OCI-LY1 (cell line): ENCODE results near the gene LTO1.

Source experiments
- H2AFZ ChIP-seq: fragments of 200-600 bp; sonication (generic), shearing (Covaris generic); 2 replicates; pipeline ENCODE4 v1.6.0; 2014; ENCODE audit warnings: antibody characterized with exemption, mild to moderate bottlenecking, low read length
- H3F3A ChIP-seq: fragments of 200-600 bp; sonication (generic), shearing (Covaris generic); 2 replicates; pipeline ENCODE4 v1.6.0; 2014; ENCODE audit warnings: mild to moderate bottlenecking, antibody characterized with exemption, low read length, moderate library complexity; ENCODE audit not compliant: insufficient read depth
- H3K27ac ChIP-seq: fragments of 200-600 bp; sonication (generic); 2 replicates; pipeline ENCODE4 v1.5.1; 2014; ENCODE audit warnings: low read length, mixed run types, mild to moderate bottlenecking, low read depth; ENCODE audit not compliant: poor library complexity, severe bottlenecking
- H3K27me3 ChIP-seq: fragments of 200-600 bp; sonication (generic); 2 replicates; pipeline ENCODE4 v1.6.0; 2014; ENCODE audit warnings: antibody characterized with exemption, mild to moderate bottlenecking, low read length, moderate library complexity; ENCODE audit not compliant: insufficient read depth
- H3K36me3 ChIP-seq: fragments of 200-600 bp; sonication (generic); 2 replicates; pipeline ENCODE4 v1.6.1; 2014; ENCODE audit warnings: mild to moderate bottlenecking, antibody characterized with exemption, low read length, moderate library complexity, mixed read lengths; ENCODE audit not compliant: insufficient read depth
- H3K4me1 ChIP-seq: fragments of 200-600 bp; sonication (generic); 2 replicates; pipeline ENCODE4 v1.5.1; 2014; ENCODE audit warnings: mild to moderate bottlenecking, low read length, moderate library complexity; ENCODE audit not compliant: insufficient read depth, severe bottlenecking
- H3K4me2 ChIP-seq: fragments of 200-600 bp; sonication (generic), shearing (Covaris generic); 2 replicates; pipeline ENCODE4 v1.6.1; 2014; ENCODE audit warnings: low read length
- H3K4me3 ChIP-seq: fragments of 200-600 bp; sonication (generic); 2 replicates; pipeline ENCODE4 v1.5.1; 2014; ENCODE audit warnings: low read length, low read depth, mild to moderate bottlenecking, mixed read lengths; ENCODE audit not compliant: poor library complexity, severe bottlenecking
- H3K79me2 ChIP-seq: fragments of 200-600 bp; shearing (Covaris generic); 2 replicates; pipeline ENCODE4 v1.6.1; 2016; ENCODE audit warnings: mixed run types, low read length, mixed read lengths; ENCODE audit not compliant: insufficient read depth
- H3K9ac ChIP-seq: fragments of 200-600 bp; sonication (generic), shearing (Covaris generic); 2 replicates; pipeline ENCODE4 v1.6.1; 2014; ENCODE audit warnings: mild to moderate bottlenecking, low read length, mixed read lengths
- H3K9me2 ChIP-seq: fragments of 200-600 bp; sonication (generic), shearing (Covaris generic); 2 replicates; pipeline ENCODE4 v1.6.1; 2014; ENCODE audit warnings: low read depth, mild to moderate bottlenecking, low read length, mixed read lengths
- H3K9me3 ChIP-seq: fragments of 200-600 bp; shearing (Covaris generic); 2 replicates; pipeline ENCODE4 v1.6.1; 2014; ENCODE audit warnings: low read length, mixed read lengths
- H4K20me1 ChIP-seq: fragments of 200-600 bp; sonication (generic), shearing (Covaris generic); 2 replicates; pipeline ENCODE4 v1.6.0; 2016; ENCODE audit warnings: mild to moderate bottlenecking, low read length; ENCODE audit not compliant: insufficient read depth
- CTCF ChIP-seq: fragments of 200-600 bp; sonication (generic), shearing (Covaris generic); IDR thresholded peaks from 2 replicates; pipeline ENCODE4 v1.5.1; 2017; ENCODE audit warnings: mild to moderate bottlenecking, antibody characterized with exemption, low read length, moderate library complexity, mixed read lengths
- EZH2 ChIP-seq: fragments of 200-600 bp; sonication (generic), shearing (Covaris generic); IDR thresholded peaks from 2 replicates; pipeline ENCODE4 v1.8.0; 2017; ENCODE audit warnings: borderline replicate concordance, mixed run types, mild to moderate bottlenecking, antibody characterized with exemption, low read length, moderate library complexity, mixed read lengths

LTO1 gene

GRCh38 chr11:69637198-69637940, 37.8 kb downstream of the LTO1 start:
- Histone ChIP-seq H3F3A (no peaks in the 10 kb centered on the region), H3K27me3 (no peaks in the 10 kb centered on the region), H3K9me2 (no peaks in the 10 kb centered on the region), H3K4me1 (no peaks in the 10 kb centered on the region), H4K20me1 (no peaks in the 10 kb centered on the region), H3K9ac (no peak overlapping the region), H3K4me3 (no peak overlapping the region), H3K79me2 (no peaks in the 10 kb centered on the region), H3K27ac (no peak overlapping the region), H3K36me3 (no peaks in the 10 kb centered on the region), H3K9me3 (no peaks in the 10 kb centered on the region), H3K4me2 (no peak overlapping the region), H2AFZ (no peak overlapping the region)
- TF ChIP-seq EZH2 = no peak
- TF ChIP-seq CTCF = no peak

- Histone ChIP-seq H3K27ac (no peak overlapping the region), H3K4me2 (no peak overlapping the region), H3K9ac (no peak overlapping the region), H3K4me1 (no peaks in the 10 kb centered on the region), H4K20me1 (no peaks in the 10 kb centered on the region), H3F3A (no peaks in the 10 kb centered on the region), H3K4me3 (no peak overlapping the region), H3K27me3 (no peaks in the 10 kb centered on the region), H3K9me3 (no peaks in the 10 kb centered on the region), H3K79me2 (no peaks in the 10 kb centered on the region), H2AFZ (no peak overlapping the region), H3K36me3 (no peaks in the 10 kb centered on the region), H3K9me2 (no peaks in the 10 kb centered on the region)
- TF ChIP-seq CTCF (no peak), EZH2 (no peak)
Measured at GRCh38 chr11:69636512-69637197, 38.5 kb downstream of the LTO1 start.

- no peaks in the 10 kb centered on the region for H3K36me3 ChIP-seq
- no peaks in the 10 kb centered on the region for H3K9me2 ChIP-seq
- no peaks in the 10 kb centered on the region for H3K4me1 ChIP-seq
- H3K9me3 ChIP-seq = no peaks in the 10 kb centered on the region
- no peak for TF ChIP-seq CTCF
- no peak overlapping the region for H3K4me3 ChIP-seq
- no peak overlapping the region for H2AFZ ChIP-seq
- no peak overlapping the region for H3K9ac ChIP-seq
- no peaks in the 10 kb centered on the region for H3K27me3 ChIP-seq
- H3K4me2 ChIP-seq = no peak overlapping the region
- H3K79me2 ChIP-seq = no peaks in the 10 kb centered on the region
- H3F3A ChIP-seq = no peaks in the 10 kb centered on the region
- H4K20me1 ChIP-seq = no peaks in the 10 kb centered on the region
- no peak overlapping the region for H3K27ac ChIP-seq
Measured at GRCh38 chr11:69635804-69636511, 39.2 kb downstream of the LTO1 start.
